ENCODE measurements around the gene BANF1. TPM values are rescaled to one million over a fixed set of nuclear protein-coding genes. Genes with fewer than 3 reads are reported as not detected.
A peak's percentile ranks its signal among the peaks of the same experiment; 100 is the strongest.

BANF1 gene
- total and polyA plus RNA-seq, 10 of the 15 experiments (the other 5 are each of a cell fraction or from before 2014, with no cell fraction given) = 99.0 to 574 (median 297) TPM

- TF ChIP-seq ETV6 (conservative IDR thresholded peaks at IDR 0.05 in 1 of 2, IDR thresholded peaks at IDR 0.05 in 1 of 2; ENCODE audit: borderline replicate concordance in 1 of 2, low read depth in 1 of 2) = peak in 1 of 2 experiments; percentile 41; a peak in 1 of 4 replicates
- peak; percentile 93 for TF ChIP-seq PML (IDR thresholded peaks at IDR 0.05; ENCODE audit: low read length)
- TF ChIP-seq ZBTB4 (CRISPR knock-in tag; IDR thresholded peaks at IDR 0.05) = no peak
- peak; percentile 92 for TF ChIP-seq POLR2A (IDR thresholded peaks at IDR 0.05; ENCODE audit: low read depth, low read length)
- TF ChIP-seq, protein P1, sequence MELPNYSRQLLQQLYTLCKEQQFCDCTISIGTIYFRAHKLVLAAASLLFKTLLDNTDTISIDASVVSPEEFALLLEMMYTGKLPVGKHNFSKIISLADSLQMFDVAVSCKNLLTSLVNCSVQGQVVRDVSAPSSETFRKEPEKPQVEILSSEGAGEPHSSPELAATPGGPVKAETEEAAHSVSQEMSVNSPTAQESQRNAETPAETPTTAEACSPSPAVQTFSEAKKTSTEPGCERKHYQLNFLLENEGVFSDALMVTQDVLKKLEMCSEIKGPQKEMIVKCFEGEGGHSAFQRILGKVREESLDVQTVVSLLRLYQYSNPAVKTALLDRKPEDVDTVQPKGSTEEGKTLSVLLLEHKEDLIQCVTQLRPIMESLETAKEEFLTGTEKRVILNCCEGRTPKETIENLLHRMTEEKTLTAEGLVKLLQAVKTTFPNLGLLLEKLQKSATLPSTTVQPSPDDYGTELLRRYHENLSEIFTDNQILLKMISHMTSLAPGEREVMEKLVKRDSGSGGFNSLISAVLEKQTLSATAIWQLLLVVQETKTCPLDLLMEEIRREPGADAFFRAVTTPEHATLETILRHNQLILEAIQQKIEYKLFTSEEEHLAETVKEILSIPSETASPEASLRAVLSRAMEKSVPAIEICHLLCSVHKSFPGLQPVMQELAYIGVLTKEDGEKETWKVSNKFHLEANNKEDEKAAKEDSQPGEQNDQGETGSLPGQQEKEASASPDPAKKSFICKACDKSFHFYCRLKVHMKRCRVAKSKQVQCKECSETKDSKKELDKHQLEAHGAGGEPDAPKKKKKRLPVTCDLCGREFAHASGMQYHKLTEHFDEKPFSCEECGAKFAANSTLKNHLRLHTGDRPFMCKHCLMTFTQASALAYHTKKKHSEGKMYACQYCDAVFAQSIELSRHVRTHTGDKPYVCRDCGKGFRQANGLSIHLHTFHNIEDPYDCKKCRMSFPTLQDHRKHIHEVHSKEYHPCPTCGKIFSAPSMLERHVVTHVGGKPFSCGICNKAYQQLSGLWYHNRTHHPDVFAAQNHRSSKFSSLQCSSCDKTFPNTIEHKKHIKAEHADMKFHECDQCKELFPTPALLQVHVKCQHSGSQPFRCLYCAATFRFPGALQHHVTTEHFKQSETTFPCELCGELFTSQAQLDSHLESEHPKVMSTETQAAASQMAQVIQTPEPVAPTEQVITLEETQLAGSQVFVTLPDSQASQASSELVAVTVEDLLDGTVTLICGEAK (IDR thresholded peaks at IDR 0.05; ENCODE audit: borderline replicate concordance) = peak; percentile 97
- TF ChIP-seq NFIC (IDR thresholded peaks at IDR 0.05; ENCODE audit: low read depth, low read length) = no peak
- no peak for TF ChIP-seq USF1 (IDR thresholded peaks at IDR 0.05; ENCODE audit: borderline replicate concordance, extremely low read length, insufficient read depth, low read depth, low read length)
- TF ChIP-seq, protein P2, sequence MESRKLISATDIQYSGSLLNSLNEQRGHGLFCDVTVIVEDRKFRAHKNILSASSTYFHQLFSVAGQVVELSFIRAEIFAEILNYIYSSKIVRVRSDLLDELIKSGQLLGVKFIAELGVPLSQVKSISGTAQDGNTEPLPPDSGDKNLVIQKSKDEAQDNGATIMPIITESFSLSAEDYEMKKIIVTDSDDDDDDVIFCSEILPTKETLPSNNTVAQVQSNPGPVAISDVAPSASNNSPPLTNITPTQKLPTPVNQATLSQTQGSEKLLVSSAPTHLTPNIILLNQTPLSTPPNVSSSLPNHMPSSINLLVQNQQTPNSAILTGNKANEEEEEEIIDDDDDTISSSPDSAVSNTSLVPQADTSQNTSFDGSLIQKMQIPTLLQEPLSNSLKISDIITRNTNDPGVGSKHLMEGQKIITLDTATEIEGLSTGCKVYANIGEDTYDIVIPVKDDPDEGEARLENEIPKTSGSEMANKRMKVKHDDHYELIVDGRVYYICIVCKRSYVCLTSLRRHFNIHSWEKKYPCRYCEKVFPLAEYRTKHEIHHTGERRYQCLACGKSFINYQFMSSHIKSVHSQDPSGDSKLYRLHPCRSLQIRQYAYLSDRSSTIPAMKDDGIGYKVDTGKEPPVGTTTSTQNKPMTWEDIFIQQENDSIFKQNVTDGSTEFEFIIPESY (IDR thresholded peaks at IDR 0.05) = no peak
- peak; percentile 99 for TF ChIP-seq TAF1 (IDR thresholded peaks at IDR 0.05; ENCODE audit: borderline replicate concordance, low read depth, low read length)
- TF ChIP-seq EED (IDR thresholded peaks at IDR 0.05; ENCODE audit: low read depth) = no peak
- TF ChIP-seq POU2F2 (IDR thresholded peaks at IDR 0.05; ENCODE audit: borderline replicate concordance, low read depth, low read length) = no peak
- TF ChIP-seq POLR2AphosphoS2 (IDR thresholded peaks at IDR 0.05; ENCODE audit: low read depth, low read length) = peak; percentile 87
- TF ChIP-seq, protein P3, sequence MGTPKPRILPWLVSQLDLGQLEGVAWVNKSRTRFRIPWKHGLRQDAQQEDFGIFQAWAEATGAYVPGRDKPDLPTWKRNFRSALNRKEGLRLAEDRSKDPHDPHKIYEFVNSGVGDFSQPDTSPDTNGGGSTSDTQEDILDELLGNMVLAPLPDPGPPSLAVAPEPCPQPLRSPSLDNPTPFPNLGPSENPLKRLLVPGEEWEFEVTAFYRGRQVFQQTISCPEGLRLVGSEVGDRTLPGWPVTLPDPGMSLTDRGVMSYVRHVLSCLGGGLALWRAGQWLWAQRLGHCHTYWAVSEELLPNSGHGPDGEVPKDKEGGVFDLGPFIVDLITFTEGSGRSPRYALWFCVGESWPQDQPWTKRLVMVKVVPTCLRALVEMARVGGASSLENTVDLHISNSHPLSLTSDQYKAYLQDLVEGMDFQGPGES (IDR thresholded peaks at IDR 0.05) = no peak
Observed at GRCh38 chr11:65961267-65962140, 40.8 kb upstream of the BANF1 start, which contains the start of gene SART1 (continued).
